ENCODE data around the gene SMOC1. TPM values are rescaled to one million over a fixed set of nuclear protein-coding genes. Genes with fewer than 3 reads are reported as not detected.

The SMOC1 gene
- total RNA-seq, 1 experiment from 2014 or later: 22.9 TPM

GRCh38 chr14:69882116-69882864 lies 3.1 kb downstream of the SMOC1 start:
- intact Hi-C loops (cut with micrococcal nuclease): no loop called here
- H3K4me3 Mint-ChIP-seq (ENCODE audit: unreplicated experiment): no peak overlapping the region
- H3K27ac Mint-ChIP-seq (ENCODE audit: low read depth, unreplicated experiment): no peak overlapping the region
- ChIA-PET CTCF (interaction anchor here (1.1 to 1.6 kb wide), 4 partner anchors 24 to 146 kb away, joined by 3 to 6 read pairs (median 4); no protein-coding TSS in a partner anchor), POLR2A (interaction anchor here (0.5 to 0.7 kb wide), 5 partner anchors 42 to 118 kb away, joined by 3 to 5 read pairs (median 3); partner anchors contain the start of gene SRSF5)
- H3K9me3 Mint-ChIP-seq (ENCODE audit: unreplicated experiment): no peaks in the 10 kb centered on the region
- H3K4me1 Mint-ChIP-seq (ENCODE audit: insufficient read depth, unreplicated experiment): peaks cover 57% of the 10 kb centered on the region
- no peaks in the 10 kb centered on the region for H3K27me3 Mint-ChIP-seq (ENCODE audit: insufficient read depth, unreplicated experiment)
- no peak for DNase-seq (ENCODE audit: unreplicated experiment)
- no peak for TF ChIP-seq CTCF (IDR thresholded peaks at IDR 0.05; ENCODE audit: unreplicated experiment)
- no peaks in the 10 kb centered on the region for H3K36me3 Mint-ChIP-seq (ENCODE audit: insufficient read depth, unreplicated experiment)
- no TSS peak for BruUV-seq (replicated peaks)

GRCh38 chr14:69882915-69883314 lies 3.7 kb downstream of the SMOC1 start:
- Mint-ChIP-seq H3K4me1 (ENCODE audit: insufficient read depth, unreplicated experiment) (peaks cover 57% of the 10 kb centered on the region), H3K27me3 (ENCODE audit: insufficient read depth, unreplicated experiment) (no peaks in the 10 kb centered on the region), H3K4me3 (ENCODE audit: unreplicated experiment) (no peak overlapping the region), H3K9me3 (ENCODE audit: unreplicated experiment) (no peaks in the 10 kb centered on the region), H3K36me3 (ENCODE audit: insufficient read depth, unreplicated experiment) (no peaks in the 10 kb centered on the region), H3K27ac (ENCODE audit: low read depth, unreplicated experiment) (no peak overlapping the region)
- DNase-seq (ENCODE audit: unreplicated experiment): no peak
- intact Hi-C loops (cut with micrococcal nuclease): no loop called here
- no peak for TF ChIP-seq CTCF (IDR thresholded peaks at IDR 0.05; ENCODE audit: unreplicated experiment)
- CTCF ChIA-PET: interaction anchor here (1.4 kb wide), 1 partner anchor 145 kb away, joined by 3 read pairs; no protein-coding TSS in a partner anchor
- no TSS peak for BruUV-seq (replicated peaks)
- POLR2A ChIA-PET: interaction anchor here (0.5 kb wide), 3 partner anchors 43 to 117 kb away, joined by 3 to 5 read pairs (median 3); partner anchors contain the start of gene SRSF5

DNA sequence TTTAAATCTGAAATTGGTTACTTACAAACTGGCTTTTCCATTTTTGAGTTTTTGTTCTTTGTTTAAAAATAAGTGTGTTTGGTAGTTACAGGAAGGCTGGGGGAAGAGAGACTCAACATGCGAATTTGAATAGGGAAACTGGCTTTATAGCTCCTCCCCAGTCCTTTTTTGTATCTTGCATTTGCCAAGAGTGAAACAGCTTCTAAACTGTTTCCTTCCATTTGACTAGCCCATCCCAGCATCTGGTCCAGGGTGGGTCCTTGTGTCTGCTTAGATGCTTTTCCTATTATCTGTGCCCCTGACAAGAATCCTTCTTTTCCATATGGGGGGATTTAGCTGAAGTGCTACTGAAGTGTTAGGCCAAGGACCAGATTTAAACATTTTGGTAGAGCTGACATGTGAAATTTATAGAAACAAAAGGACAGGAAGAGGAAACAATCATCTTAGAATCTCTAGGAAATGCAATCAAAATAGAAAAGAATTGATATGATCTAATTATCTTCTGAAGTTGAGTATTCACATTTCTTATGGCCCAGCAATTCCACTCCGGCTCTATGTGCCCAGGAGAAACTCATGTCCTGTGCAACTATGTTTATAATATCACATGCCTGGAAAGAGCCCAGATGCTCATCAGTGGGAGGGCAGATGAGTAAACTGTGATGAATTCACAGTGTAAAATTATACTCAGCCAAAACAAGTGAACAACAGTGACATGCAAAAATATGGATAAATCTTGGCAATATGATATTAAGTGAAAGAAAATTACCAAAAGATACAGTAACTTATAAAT lies 7.4 kb downstream of the SMOC1 start:
- POLR2A ChIA-PET: interaction anchor here (0.5 to 1.9 kb wide), 8 partner anchors 8 to 701 kb away, joined by 3 to 5 read pairs (median 3); partner anchors contain the start of genes SMOC1 and SRSF5
- peak; percentile 64 for DNase-seq (ENCODE audit: unreplicated experiment)
- H3K4me3 Mint-ChIP-seq (ENCODE audit: unreplicated experiment): no peak overlapping the region
- no peak for TF ChIP-seq CTCF (IDR thresholded peaks at IDR 0.05; ENCODE audit: unreplicated experiment)
- peak overlapping the region; percentile 44 for H3K27ac Mint-ChIP-seq (ENCODE audit: low read depth, unreplicated experiment)
- CTCF ChIA-PET: interaction anchor here (0.5 to 2.9 kb wide), 4 partner anchors 9 to 1011 kb away, joined by 3 to 11 read pairs (median 4); no protein-coding TSS in a partner anchor
- H3K4me1 Mint-ChIP-seq (ENCODE audit: insufficient read depth, unreplicated experiment): peaks cover 50% of the 10 kb centered on the region
- no peaks in the 10 kb centered on the region for H3K36me3 Mint-ChIP-seq (ENCODE audit: insufficient read depth, unreplicated experiment)
- intact Hi-C loops (cut with micrococcal nuclease): loop anchor here (1.0 kb wide), 1 partner anchor 113 kb away; no protein-coding TSS in a partner anchor
- H3K9me3 Mint-ChIP-seq (ENCODE audit: unreplicated experiment): no peaks in the 10 kb centered on the region
- no peaks in the 10 kb centered on the region for H3K27me3 Mint-ChIP-seq (ENCODE audit: insufficient read depth, unreplicated experiment)
- no TSS peak for BruUV-seq (replicated peaks)
